Aorta (tissue), 5 donors: ENCODE measurements around the gene MIER2. TPM values are rescaled to one million over a fixed set of nuclear protein-coding genes. Genes with fewer than 3 reads are reported as not detected.

Experiments used
- ATAC-seq: fragments of 200-7000 bp; cut with Tn5 transposase; one replicate; pipeline ENCODE4 v1.9.1; 2022; ENCODE audit warnings: moderate library complexity; ENCODE audit not compliant: low FRiP score
- DNase-seq, 2 donors: peaks; one replicate each; pipeline ENCODE4 v3.0.0-alpha.2; 2020
- H3K27ac ChIP-seq, 2 donors: one replicate each; pipeline ENCODE4 v1.5.1; 2013; ENCODE audit warnings: low read length in 2 of 2, mild to moderate bottlenecking in 2 of 2, moderate library complexity in 2 of 2, control low read depth in 1 of 2, inconsistent platforms in 1 of 2, low read depth in 1 of 2
- H3K27me3 ChIP-seq, 2 donors: one replicate each; pipeline ENCODE4 v1.6.1; 2013; ENCODE audit warnings: control low read depth in 1 of 2, low read length in 1 of 2, mild to moderate bottlenecking in 1 of 2, moderate library complexity in 1 of 2; ENCODE audit not compliant: insufficient read depth in 2 of 2, control insufficient read depth in 1 of 2
- H3K36me3 ChIP-seq, 2 donors: one replicate each; pipeline ENCODE4 v1.6.1; 2013; ENCODE audit warnings: control low read depth in 1 of 2, low read length in 1 of 2, mild to moderate bottlenecking in 1 of 2; ENCODE audit not compliant: insufficient read depth in 2 of 2, control insufficient read depth in 1 of 2
- H3K4me1 ChIP-seq, 2 donors: one replicate each; pipeline ENCODE4 v1.6.1; 2013; ENCODE audit warnings: low read length in 2 of 2, control low read depth in 1 of 2, mild to moderate bottlenecking in 1 of 2, moderate library complexity in 1 of 2; ENCODE audit not compliant: insufficient read depth in 2 of 2, control insufficient read depth in 1 of 2
- H3K4me3 ChIP-seq, 2 donors: one replicate each; pipeline ENCODE4 v1.5.1; 2013; ENCODE audit warnings: low read length in 2 of 2, control low read depth in 1 of 2, mild to moderate bottlenecking in 1 of 2
- H3K9me3 ChIP-seq: one replicate; pipeline ENCODE4 v1.6.1; 2013; ENCODE audit warnings: mild to moderate bottlenecking, low read length; ENCODE audit not compliant: control insufficient read depth
- WGBS, 2 donors: extraction: QIAGEN DNeasy Blood & Tissue Kit; methylation state at CpG; one replicate each; pipeline ENCODE4 v1.1.7; 2013; 5-methylcytosine and 5-hydroxymethylcytosine counted together
- intact Hi-C, 2 donors: fragments of 100-400 bp; cut with DNase I; formaldehyde crosslinking; loops; one replicate each; pipeline versions ENCODE4 v1.14.2 to v1.15.0; 2022
- polyA plus RNA-seq, 2 donors: library from polyadenylated mRNA; stranded (reverse); fragments of 200-250 nt; gene quantifications; one replicate each; pipeline ENCODE4 v1.2.3, GENCODE V29; 2013
- total RNA-seq, 2 donors: library from RNA; stranded (reverse); fragmentation: NEBNext Ultra II Directional; extraction: Animal tissue kit (Norgen Biotek cat#: 25700); gene quantifications; one replicate each; pipeline ENCODE4 v1.2.1, GENCODE V29; 2021
- donor health status: healthy with polysubstance abuse.
- donor health status: Bipolar disorder and iron deficiency.
- donor health status: DM: no; HTN: no; CAD: no.
- donor health status: DM: no; HTN: no; CAD: no.
- donor health status: DM: yes; HTN: yes; CAD: no.

MIER2 gene
- total and polyA plus RNA-seq, 4 donors, result 3.3 to 31.1 (median 17.7) TPM

GRCh38 chr19:355134-355533 lies 10.5 kb upstream of the MIER2 start:
- ATAC-seq (no peak), DNase-seq (peak in 1 of 2 donors; percentile 17)
- Histone ChIP-seq H3K27ac (no peak overlapping the region), H3K27me3 (no peaks in the 10 kb centered on the region), H3K4me1 (no peaks in the 10 kb centered on the region), H3K9me3 (peaks cover 2% of the 10 kb centered on the region), H3K36me3 (no peaks in the 10 kb centered on the region), H3K4me3 (no peak overlapping the region)
- 65 to 67% methylated on average over 4 of the region's 4 CpGs for WGBS, 2 donors
- intact Hi-C loops, result no loop called here

GRCh38 chr19:351976-352625 lies 7.5 kb upstream of the MIER2 start:
- no peaks in the 10 kb centered on the region for H3K9me3 ChIP-seq
- H3K4me3 ChIP-seq, result no peak overlapping the region
- DNase-seq (peak; percentile 30 to 66), ATAC-seq (peak; percentile 44)
- intact Hi-C loops, result no loop called here
- H3K27me3 ChIP-seq, result no peaks in the 10 kb centered on the region
- no peaks in the 10 kb centered on the region for H3K4me1 ChIP-seq
- H3K36me3 ChIP-seq, result no peaks in the 10 kb centered on the region
- no peak overlapping the region for H3K27ac ChIP-seq
- WGBS, 2 donors, result 67 to 68% methylated on average over 19 of the region's 19 CpGs

- intact Hi-C loops, result loop anchor here in 1 of 2 donors (10.0 kb wide), 1 partner anchor 137 kb away; no protein-coding TSS in a partner anchor
- Histone ChIP-seq H3K27ac (no peak overlapping the region), H3K36me3 (no peaks in the 10 kb centered on the region), H3K9me3 (no peaks in the 10 kb centered on the region), H3K4me1 (no peaks in the 10 kb centered on the region), H3K27me3 (no peaks in the 10 kb centered on the region), H3K4me3 (no peak overlapping the region)
- no peak for ATAC-seq
- whole genome bisulfite sequencing, 2 donors, result 63 to 72% methylated on average over 26 of the region's 26 CpGs
- peak; percentile 44 to 54 for DNase-seq
These were observed 3.6 kb upstream of the MIER2 start for GRCh38 chr19:347946-348861.

- WGBS, 2 donors, result 61% methylated on average over 23 of the region's 23 CpGs
These were observed 804 bp upstream of the MIER2 start for GRCh38 chr19:345320-345879.

GRCh38 chr19:343941-344624 lies 513 bp downstream of the MIER2 start:
- Histone ChIP-seq H3K36me3 (no peaks in the 10 kb centered on the region), H3K27me3 (no peaks in the 10 kb centered on the region), H3K4me3 (peak overlapping the region; percentile 89 to 92), H3K27ac (no peak overlapping the region), H3K9me3 (no peaks in the 10 kb centered on the region), H3K4me1 (no peaks in the 10 kb centered on the region)
- intact Hi-C loops, result loop anchor here in 1 of 2 donors (10.0 kb wide), 1 partner anchor 141 kb away; no protein-coding TSS in a partner anchor
- peak; percentile 44 to 79 for DNase-seq
- 0 to 1% methylated on average over 37 to 70 of the region's 70 CpGs for WGBS, 2 donors
- ATAC-seq, result no peak

More at GRCh38 chr19:345320-345879, 804 bp upstream of the MIER2 start:
- Histone ChIP-seq H3K36me3 (no peaks in the 10 kb centered on the region), H3K4me3 (no peak overlapping the region), H3K27me3 (no peaks in the 10 kb centered on the region), H3K4me1 (no peaks in the 10 kb centered on the region), H3K9me3 (no peaks in the 10 kb centered on the region), H3K27ac (no peak overlapping the region)
- ATAC-seq (no peak), DNase-seq (peak; percentile 49 to 62)
- intact Hi-C loops, result loop anchor here in 1 of 2 donors (10.0 kb wide), 1 partner anchor 139 kb away; no protein-coding TSS in a partner anchor

GRCh38 chr19:343451-343931 lies 1.1 kb downstream of the MIER2 start:
- Histone ChIP-seq H3K9me3 (no peaks in the 10 kb centered on the region), H3K4me3 (peak overlapping the region in 1 of 2 donors; percentile 89), H3K36me3 (no peaks in the 10 kb centered on the region), H3K4me1 (no peaks in the 10 kb centered on the region), H3K27me3 (no peaks in the 10 kb centered on the region), H3K27ac (no peak overlapping the region)
- ATAC-seq (no peak), DNase-seq (peak; percentile 55 to 75)
- intact Hi-C loops, result loop anchor here in 1 of 2 donors (10.0 kb wide), 1 partner anchor 141 kb away; no protein-coding TSS in a partner anchor
- whole genome bisulfite sequencing, 2 donors, result 56 to 60% methylated on average over 19 of the region's 19 CpGs

GRCh38 chr19:342801-343421 lies 1.7 kb downstream of the MIER2 start:
- H3K4me3 ChIP-seq, result no peak overlapping the region
- WGBS, 2 donors, result 41 to 44% methylated on average over 14 of the region's 14 CpGs
- intact Hi-C loops, result loop anchor here in 1 of 2 donors (10.0 kb wide), 1 partner anchor 142 kb away; no protein-coding TSS in a partner anchor
- DNase-seq, result peak; percentile 87 to 91
- H3K9me3 ChIP-seq, result no peaks in the 10 kb centered on the region
- no peaks in the 10 kb centered on the region for H3K4me1 ChIP-seq
- H3K27ac ChIP-seq, result no peak overlapping the region
- ATAC-seq, result no peak
- no peaks in the 10 kb centered on the region for H3K36me3 ChIP-seq
- no peaks in the 10 kb centered on the region for H3K27me3 ChIP-seq

GRCh38 chr19:342128-342455 lies 2.5 kb downstream of the MIER2 start:
- WGBS, 2 donors, result 89 to 93% methylated on average over 10 of the region's 10 CpGs
- peak in 1 of 2 donors; percentile 62 for DNase-seq
- H3K4me3 ChIP-seq, result no peak overlapping the region

More at GRCh38 chr19:342128-342455, 2.5 kb downstream of the MIER2 start:
- no peaks in the 10 kb centered on the region for H3K4me1 ChIP-seq
- intact Hi-C loops, result loop anchor here in 1 of 2 donors (10.0 kb wide), 1 partner anchor 143 kb away; no protein-coding TSS in a partner anchor
- H3K27ac ChIP-seq, result no peak overlapping the region
- no peaks in the 10 kb centered on the region for H3K36me3 ChIP-seq
- ATAC-seq, result no peak
- H3K27me3 ChIP-seq, result no peaks in the 10 kb centered on the region
- no peaks in the 10 kb centered on the region for H3K9me3 ChIP-seq
